ENCODE data around the gene SHLD1.

The SHLD1 gene

GRCh38 chr20:5751856-5752255 is 1.7 kb downstream of the SHLD1 start:
- H3K27me3 ChIP-seq = no peaks in the 10 kb centered on the region
- no peak for DNase-seq
- no peak overlapping the region for H3K27ac ChIP-seq
- H3K4me1 ChIP-seq = peaks cover 0 to 7% (median 3%) of the 10 kb centered on the region in 4 donors
- intact Hi-C loops (cut with DNase I; ENCODE audit: low total_unique reads) = loop anchor here (1.0 kb wide), 1 partner anchor 35 kb away; no protein-coding TSS in a partner anchor
- H3K36me3 ChIP-seq = no peaks in the 10 kb centered on the region
- no peak for TF ChIP-seq CTCF (IDR thresholded peaks at IDR 0.05)
- H3K9me3 ChIP-seq = no peaks in the 10 kb centered on the region
- no peak overlapping the region for H3K4me3 ChIP-seq

GRCh38 chr20:5753814-5754213 is 3.6 kb downstream of the SHLD1 start:
- intact Hi-C loops (cut with DNase I; ENCODE audit: low total_unique reads) = no loop called here
- no peak for TF ChIP-seq CTCF (IDR thresholded peaks at IDR 0.05)

GRCh38 chr20:5757949-5758348 is 7.7 kb downstream of the SHLD1 start:
- H3K27me3 ChIP-seq = no peaks in the 10 kb centered on the region
- no peak for DNase-seq
- no peak for TF ChIP-seq CTCF (IDR thresholded peaks at IDR 0.05)
- H3K4me3 ChIP-seq = no peak overlapping the region
- no peaks in the 10 kb centered on the region for H3K4me1 ChIP-seq
- H3K9me3 ChIP-seq = no peaks in the 10 kb centered on the region
- intact Hi-C loops (cut with DNase I; ENCODE audit: low total_unique reads) = no loop called here
- H3K36me3 ChIP-seq = peaks cover 7 to 11% (median 7%) of the 10 kb centered on the region in 3 donors
- H3K27ac ChIP-seq = no peak overlapping the region

More at GRCh38 chr20:5753814-5754213, 3.6 kb downstream of the SHLD1 start:
- H3K9me3 ChIP-seq = no peaks in the 10 kb centered on the region
- H3K27me3 ChIP-seq = no peaks in the 10 kb centered on the region
- no peak overlapping the region for H3K4me3 ChIP-seq
- DNase-seq = no peak
- H3K27ac ChIP-seq = no peak overlapping the region
- no peaks in the 10 kb centered on the region for H3K36me3 ChIP-seq
- peaks cover 0 to 7% (median 3%) of the 10 kb centered on the region in 4 donors for H3K4me1 ChIP-seq

- H3K4me3 ChIP-seq = no peak overlapping the region
- peaks cover 0 to 5% (median 0%) of the 10 kb centered on the region in 3 donors for H3K36me3 ChIP-seq
- H3K4me1 ChIP-seq = no peaks in the 10 kb centered on the region
- no peak for DNase-seq
- H3K9me3 ChIP-seq = no peaks in the 10 kb centered on the region
- no peak overlapping the region for H3K27ac ChIP-seq
- no peaks in the 10 kb centered on the region for H3K27me3 ChIP-seq
- intact Hi-C loops (cut with DNase I; ENCODE audit: low total_unique reads) = no loop called here
- no peak for TF ChIP-seq CTCF (IDR thresholded peaks at IDR 0.05)
Measured at GRCh38 chr20:5766085-5766764, 16.0 kb downstream of the SHLD1 start.

GRCh38 chr20:5767493-5768098 is 17.4 kb downstream of the SHLD1 start:
- no peak for TF ChIP-seq CTCF (IDR thresholded peaks at IDR 0.05)
- Histone ChIP-seq H3K27ac (no peak overlapping the region), H3K4me1 (no peaks in the 10 kb centered on the region), H3K36me3 (peaks cover 0 to 5% (median 1%) of the 10 kb centered on the region in 3 donors), H3K4me3 (no peak overlapping the region), H3K9me3 (no peaks in the 10 kb centered on the region), H3K27me3 (no peaks in the 10 kb centered on the region)
- DNase-seq = no peak
- intact Hi-C loops (cut with DNase I; ENCODE audit: low total_unique reads) = no loop called here
